Fibroblast of pulmonary artery (primary cell): Measurements from ENCODE around the gene ACKR2.

Experiments used
- DNase-seq: peaks from one replicate; pipeline ENCODE4 v3.0.0-alpha.2; 2010; ENCODE audit warnings: low read depth
- H3K4me3 ChIP-seq: replicated peaks from 2 replicates; pipeline ENCODE4 v1.5.1; 2011; ENCODE audit warnings: low read depth, mild to moderate bottlenecking, control low read depth, low read length, moderate library complexity
- CTCF ChIP-seq: IDR thresholded peaks from 2 replicates; pipeline ENCODE4 v1.5.1; 2011; ENCODE audit warnings: mild to moderate bottlenecking, control low read depth, low read length, inconsistent platforms; ENCODE audit errors: missing control alignments

The ACKR2 gene

GRCh38 chr3:42801048-42801620, 8.1 kb upstream of the ACKR2 start:
- no peak for DNase-seq
- no peak for TF ChIP-seq CTCF
- H3K4me3 ChIP-seq: no peak overlapping the region

- no peak overlapping the region for H3K4me3 ChIP-seq
- TF ChIP-seq CTCF: no peak
- no peak for DNase-seq
Observed at GRCh38 chr3:42801784-42802183, 7.5 kb upstream of the ACKR2 start.

- TF ChIP-seq CTCF: no peak
- no peak for DNase-seq
- H3K4me3 ChIP-seq: peak overlapping the region; percentile 72
Observed at GRCh38 chr3:42802876-42803413, 6.3 kb upstream of the ACKR2 start.

- H3K4me3 ChIP-seq: peak overlapping the region; percentile 72
- no peak for TF ChIP-seq CTCF
- peak; percentile 28 for DNase-seq
Observed at GRCh38 chr3:42803414-42804105, 5.7 kb upstream of the ACKR2 start.

- TF ChIP-seq CTCF: no peak
- H3K4me3 ChIP-seq: peak within 1 kb of the TSS; percentile 72
- peak; percentile 94 for DNase-seq
Observed at GRCh38 chr3:42804106-42804830, 5.0 kb upstream of the ACKR2 start, which contains the start of gene HIGD1A. TSS of gene HIGD1A (minus strand) at chr3:42804490. CDS start at chr3:42794253, 10,237 bp downstream.

- no peak for TF ChIP-seq CTCF
- no peak for DNase-seq
- H3K4me3 ChIP-seq: peak overlapping the region; percentile 72
Observed at GRCh38 chr3:42804831-42805132, 4.5 kb upstream of the ACKR2 start.
